ENCODE measurements around the gene TESPA1. TPM values are rescaled to one million over a fixed set of nuclear protein-coding genes. Genes with fewer than 3 reads are reported as not detected.
A peak's percentile ranks its signal among the peaks of the same experiment; 100 is the strongest.

The TESPA1 gene
- total RNA-seq, 1 donor from 2014 or later: 0.20 TPM

DNA sequence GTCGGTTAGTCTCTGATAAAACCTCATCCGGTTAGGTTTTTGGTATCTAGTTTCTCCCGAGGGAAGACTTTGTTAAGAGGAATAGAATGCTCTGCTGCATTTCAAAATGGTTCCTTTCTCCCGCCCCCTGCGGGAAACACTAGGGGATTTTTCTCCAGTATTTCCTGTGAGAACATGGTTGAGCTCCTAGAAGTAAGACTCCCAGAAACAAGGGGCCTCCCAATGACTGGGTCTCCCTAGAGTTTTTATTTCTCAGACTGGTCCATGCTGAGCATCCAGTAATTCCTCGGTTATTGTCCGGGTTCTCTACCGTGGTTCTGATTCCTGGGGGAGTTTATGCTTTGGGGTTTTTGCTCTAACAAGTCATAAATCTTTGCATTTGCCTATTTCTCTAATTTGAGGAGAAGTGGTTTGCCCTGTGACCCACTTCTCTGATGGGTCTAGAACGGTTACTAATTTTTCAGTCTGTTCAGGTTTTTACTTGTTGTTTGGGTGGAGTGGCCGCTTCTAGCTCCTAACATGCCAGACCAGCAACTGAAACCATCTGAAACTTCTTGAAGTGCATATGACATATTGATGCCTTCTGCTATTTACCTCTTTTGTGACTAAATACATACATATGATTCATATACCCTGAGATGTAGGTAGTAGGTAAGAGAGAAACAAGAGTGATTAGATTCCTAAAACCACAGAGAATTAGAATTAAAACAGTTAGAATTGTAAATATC, 25.1 kb downstream of the TESPA1 start:
- TF ChIP-seq, protein P1, sequence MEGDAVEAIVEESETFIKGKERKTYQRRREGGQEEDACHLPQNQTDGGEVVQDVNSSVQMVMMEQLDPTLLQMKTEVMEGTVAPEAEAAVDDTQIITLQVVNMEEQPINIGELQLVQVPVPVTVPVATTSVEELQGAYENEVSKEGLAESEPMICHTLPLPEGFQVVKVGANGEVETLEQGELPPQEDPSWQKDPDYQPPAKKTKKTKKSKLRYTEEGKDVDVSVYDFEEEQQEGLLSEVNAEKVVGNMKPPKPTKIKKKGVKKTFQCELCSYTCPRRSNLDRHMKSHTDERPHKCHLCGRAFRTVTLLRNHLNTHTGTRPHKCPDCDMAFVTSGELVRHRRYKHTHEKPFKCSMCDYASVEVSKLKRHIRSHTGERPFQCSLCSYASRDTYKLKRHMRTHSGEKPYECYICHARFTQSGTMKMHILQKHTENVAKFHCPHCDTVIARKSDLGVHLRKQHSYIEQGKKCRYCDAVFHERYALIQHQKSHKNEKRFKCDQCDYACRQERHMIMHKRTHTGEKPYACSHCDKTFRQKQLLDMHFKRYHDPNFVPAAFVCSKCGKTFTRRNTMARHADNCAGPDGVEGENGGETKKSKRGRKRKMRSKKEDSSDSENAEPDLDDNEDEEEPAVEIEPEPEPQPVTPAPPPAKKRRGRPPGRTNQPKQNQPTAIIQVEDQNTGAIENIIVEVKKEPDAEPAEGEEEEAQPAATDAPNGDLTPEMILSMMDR (IDR thresholded peaks at IDR 0.05; ENCODE audit: unreplicated experiment): no peak
- Mint-ChIP-seq H3K27me3 (ENCODE audit: low read depth) (peaks cover 47% of the 10 kb centered on the region), H3K4me3 (no peak overlapping the region), H3K27ac (no peak overlapping the region), H3K9me3 (no peaks in the 10 kb centered on the region), H3K36me3 (no peaks in the 10 kb centered on the region), H3K4me1 (peaks cover 3% of the 10 kb centered on the region)
- no peak for DNase-seq (ENCODE audit: low spot score in 2 of 2, unreplicated experiment in 2 of 2)

DNA sequence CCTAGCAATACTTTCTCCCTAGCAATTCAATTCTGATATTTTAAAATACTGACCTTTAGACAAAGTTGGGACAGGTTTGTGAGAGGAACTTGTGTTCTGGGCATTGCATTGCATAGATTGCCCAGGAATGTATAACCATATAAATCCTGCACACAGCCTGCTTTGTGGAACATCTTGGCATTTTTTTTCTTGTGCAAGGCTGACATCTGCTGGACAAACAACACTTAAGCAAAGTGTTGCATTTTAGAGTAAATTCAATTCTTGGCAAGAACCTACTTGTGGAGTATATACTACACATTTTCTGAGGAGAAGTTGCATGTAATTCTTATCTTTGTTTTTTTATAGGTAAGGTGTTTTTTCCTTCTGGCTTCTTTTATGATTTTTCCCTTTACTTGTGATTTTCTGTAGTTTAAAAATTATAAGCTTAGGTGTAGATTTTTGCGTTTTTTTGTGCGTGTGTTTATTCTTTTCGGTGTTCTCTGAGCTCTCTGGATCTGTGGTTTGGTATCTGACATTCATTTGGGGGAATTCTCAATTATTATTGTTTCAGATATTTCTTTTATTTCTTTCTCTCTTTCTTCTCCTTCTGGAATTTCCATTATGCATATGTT, 26.4 kb downstream of the TESPA1 start:
- DNase-seq (ENCODE audit: low spot score in 2 of 2, unreplicated experiment in 2 of 2): peak in 1 of 2 experiments; percentile 59
- TF ChIP-seq, protein P1 (IDR thresholded peaks at IDR 0.05; ENCODE audit: unreplicated experiment): peak; percentile 74
- Mint-ChIP-seq H3K27ac (no peak overlapping the region), H3K4me1 (peaks cover 3% of the 10 kb centered on the region), H3K27me3 (ENCODE audit: low read depth) (peaks cover 39% of the 10 kb centered on the region), H3K9me3 (no peaks in the 10 kb centered on the region), H3K4me3 (no peak overlapping the region), H3K36me3 (no peaks in the 10 kb centered on the region)

DNA sequence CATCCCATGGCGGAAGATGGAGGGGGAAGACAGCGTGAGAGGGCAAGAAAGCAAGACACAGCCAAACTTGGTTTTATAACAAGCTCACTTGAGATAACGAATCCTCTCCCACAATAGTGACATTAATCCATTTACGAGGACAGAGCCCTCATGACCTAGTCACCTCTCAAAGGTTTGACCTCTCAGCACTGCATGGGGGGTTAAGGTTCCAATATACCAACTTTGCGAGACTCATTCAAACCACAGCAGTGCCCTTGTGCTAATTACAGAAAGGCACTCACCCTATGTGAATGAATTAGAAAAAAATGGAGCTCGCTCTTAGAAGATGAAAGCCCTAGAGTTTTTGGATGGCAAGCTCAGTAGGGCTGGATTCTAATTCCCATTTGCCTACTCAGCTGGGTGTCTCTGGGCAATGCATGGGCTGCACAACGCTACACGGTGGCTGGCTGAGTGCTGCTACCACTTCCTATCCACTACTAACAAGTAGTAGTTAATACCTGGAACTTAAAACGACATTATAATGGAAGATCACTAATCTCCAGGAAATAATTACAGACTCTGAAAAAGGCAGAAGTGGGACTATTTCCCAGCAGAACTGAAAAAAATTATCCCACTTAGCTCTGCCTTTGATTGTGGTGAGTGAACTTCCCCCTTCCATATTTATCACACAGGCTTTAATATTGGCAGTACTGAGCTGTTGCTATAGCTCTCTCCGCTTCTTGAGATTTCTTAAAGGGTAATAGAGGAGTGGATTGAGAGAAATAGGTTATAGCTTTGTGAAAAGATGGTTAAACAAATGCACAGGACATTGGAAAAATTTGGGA, 27.5 kb downstream of the TESPA1 start:
- Mint-ChIP-seq H3K4me3 (no peak overlapping the region), H3K27me3 (ENCODE audit: low read depth) (peaks cover 34% of the 10 kb centered on the region), H3K4me1 (peaks cover 3% of the 10 kb centered on the region), H3K27ac (no peak overlapping the region), H3K9me3 (no peaks in the 10 kb centered on the region), H3K36me3 (no peaks in the 10 kb centered on the region)
- TF ChIP-seq, protein P1 (IDR thresholded peaks at IDR 0.05; ENCODE audit: unreplicated experiment): no peak
- DNase-seq (ENCODE audit: low spot score in 2 of 2, unreplicated experiment in 2 of 2): no peak

DNA sequence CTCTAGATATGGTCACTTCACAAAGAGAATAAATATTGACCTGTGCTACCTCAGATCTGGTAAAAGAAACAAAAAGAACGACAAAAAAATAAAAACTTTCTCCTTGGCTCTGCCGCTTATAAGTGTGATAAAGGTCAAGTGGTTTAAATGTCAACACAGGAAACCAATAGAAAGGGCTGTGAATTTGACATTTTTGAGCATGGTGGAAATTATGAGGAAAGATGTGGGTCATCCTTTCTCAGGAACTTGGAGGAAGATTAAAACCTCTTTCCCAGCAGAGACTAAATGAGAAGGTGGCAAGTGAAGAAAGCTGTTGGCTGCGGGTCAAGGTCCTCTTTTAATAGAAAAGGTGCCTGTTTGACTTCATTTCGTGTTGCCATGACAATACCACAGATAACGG, 28.2 kb downstream of the TESPA1 start:
- TF ChIP-seq, protein P1 (IDR thresholded peaks at IDR 0.05; ENCODE audit: unreplicated experiment): no peak
- H3K4me1 Mint-ChIP-seq: peaks cover 3% of the 10 kb centered on the region
- no peaks in the 10 kb centered on the region for H3K36me3 Mint-ChIP-seq
- peaks cover 31% of the 10 kb centered on the region for H3K27me3 Mint-ChIP-seq (ENCODE audit: low read depth)
- no peak overlapping the region for H3K27ac Mint-ChIP-seq
- H3K9me3 Mint-ChIP-seq: no peaks in the 10 kb centered on the region
- no peak for DNase-seq (ENCODE audit: low spot score in 2 of 2, unreplicated experiment in 2 of 2)
- no peak overlapping the region for H3K4me3 Mint-ChIP-seq

DNA sequence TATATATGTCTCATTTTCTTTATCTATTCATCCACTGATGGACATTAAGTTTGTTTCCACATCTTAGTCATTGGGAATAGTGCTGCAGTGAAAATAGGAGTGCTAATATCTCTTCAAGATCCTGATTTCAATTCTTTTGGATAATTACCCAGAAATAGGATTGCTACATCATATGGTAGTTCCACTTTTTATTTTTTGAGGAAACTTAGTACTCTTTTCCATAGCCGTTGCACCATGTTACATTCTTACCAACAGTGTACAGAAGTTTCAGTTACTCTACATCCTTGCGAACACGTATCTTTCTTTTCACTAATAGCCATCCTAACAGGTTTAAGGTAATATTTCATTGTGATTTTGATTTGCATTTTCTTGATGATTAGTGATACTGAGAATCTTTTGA, 29.8 kb downstream of the TESPA1 start:
- Mint-ChIP-seq H3K4me1 (peaks cover 3% of the 10 kb centered on the region), H3K36me3 (no peaks in the 10 kb centered on the region), H3K27me3 (ENCODE audit: low read depth) (peaks cover 37% of the 10 kb centered on the region), H3K9me3 (no peaks in the 10 kb centered on the region), H3K27ac (no peak overlapping the region), H3K4me3 (no peak overlapping the region)
- TF ChIP-seq, protein P1 (IDR thresholded peaks at IDR 0.05; ENCODE audit: unreplicated experiment): no peak
- DNase-seq (ENCODE audit: low spot score in 2 of 2, unreplicated experiment in 2 of 2): no peak

All from mesothelial cell of epicardium (in vitro differentiated cells).